GM21390 (cell line): ENCODE results near the gene KRTAP27-1.

Source experiments
- ATAC-seq: cut with Tn5 transposase; IDR thresholded peaks from one replicate; pipeline ENCODE4 v1.9.1; 2021; ENCODE audit not compliant: unreplicated experiment

Gene KRTAP27-1, protein sequence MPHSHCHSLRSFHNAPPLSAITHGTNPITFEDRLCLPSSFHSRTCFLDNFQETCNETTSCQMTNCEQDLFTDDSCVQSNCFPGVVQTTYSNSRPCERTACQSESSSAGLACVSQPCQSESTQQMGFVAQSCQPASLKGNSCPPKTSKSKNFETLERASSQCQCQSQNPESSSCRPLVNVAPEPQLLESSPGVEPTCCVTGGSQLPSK

DNA sequence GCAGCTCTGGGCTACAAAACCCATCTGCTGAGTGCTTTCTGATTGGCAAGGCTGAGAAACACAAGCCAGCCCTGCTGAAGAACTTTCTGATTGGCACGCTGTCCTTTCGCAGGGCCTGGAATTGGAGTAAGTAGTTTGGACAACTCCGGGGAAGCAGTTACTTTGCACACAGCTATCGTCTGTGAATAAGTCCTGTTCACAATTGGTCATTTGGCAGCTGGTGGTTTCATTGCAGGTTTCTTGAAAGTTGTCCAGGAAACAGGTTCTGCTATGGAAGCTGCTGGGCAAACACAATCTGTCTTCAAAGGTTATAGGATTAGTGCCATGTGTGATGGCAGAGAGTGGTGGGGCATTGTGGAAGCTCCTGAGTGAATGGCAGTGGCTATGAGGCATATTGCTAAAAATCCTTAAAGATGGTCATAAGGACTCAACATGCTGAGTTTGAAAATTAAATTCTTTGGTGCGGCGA, at the start of gene KRTAP27-1:
TSS of gene KRTAP27-1 (minus strand) at position 419 of the 469 bp plus-strand sequence. CDS start at position 393, 26 bp downstream.
- ATAC-seq, result no peak

DNA sequence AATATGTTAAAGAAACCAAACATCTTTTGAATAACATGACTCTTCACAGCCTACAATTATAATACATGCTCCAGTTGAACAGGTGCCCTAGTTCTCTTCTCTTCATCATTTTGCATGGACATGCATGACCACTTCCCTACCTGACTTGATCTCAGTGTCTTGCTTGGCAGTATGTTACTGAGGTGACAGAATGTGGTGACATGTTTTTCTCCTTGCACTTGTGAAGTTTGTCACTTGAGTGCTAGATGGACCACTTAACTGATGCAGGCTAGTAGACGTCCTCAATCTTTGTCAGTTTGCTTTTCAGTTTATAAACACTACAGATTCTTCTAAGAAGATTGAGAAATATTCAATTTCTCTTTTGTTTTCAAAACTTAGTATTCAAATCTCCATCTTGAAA, 44.7 kb upstream of the KRTAP27-1 start:
- no peak for ATAC-seq

DNA sequence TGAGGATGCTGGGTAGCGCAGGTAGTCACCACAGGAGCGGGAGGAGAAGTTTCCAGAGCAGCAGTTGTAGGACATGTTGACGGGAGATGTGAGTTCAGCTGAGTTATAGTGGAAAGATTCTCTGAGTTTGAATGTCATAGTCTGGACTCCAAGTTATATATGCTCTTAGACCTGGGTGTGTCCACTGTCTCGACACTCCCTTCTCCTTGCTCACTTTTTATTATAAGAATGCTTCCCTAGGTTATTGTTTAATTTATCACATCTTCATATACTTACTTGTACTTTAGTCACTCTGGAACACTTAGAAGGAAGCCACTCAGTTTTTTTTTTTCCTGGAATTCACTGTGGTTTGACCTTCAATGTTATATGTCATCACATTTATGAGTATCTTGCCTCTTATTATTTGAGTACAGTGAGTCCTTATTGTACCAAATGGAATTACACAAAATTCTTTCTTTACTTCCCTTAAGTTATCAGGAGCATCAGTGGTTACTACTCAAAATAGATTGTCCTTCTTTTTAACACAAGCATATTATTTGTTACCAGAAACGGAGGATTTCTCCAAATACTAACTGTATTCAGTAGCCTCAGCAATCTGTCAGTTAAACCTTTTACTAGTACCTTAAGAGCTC, 34.8 kb upstream of the KRTAP27-1 start, which contains the start of gene KRTAP13-2:
TSS of gene KRTAP13-2 (minus strand) at position 133 of the 632 bp plus-strand sequence. CDS start at position 75, 58 bp downstream.
- no peak for ATAC-seq

DNA sequence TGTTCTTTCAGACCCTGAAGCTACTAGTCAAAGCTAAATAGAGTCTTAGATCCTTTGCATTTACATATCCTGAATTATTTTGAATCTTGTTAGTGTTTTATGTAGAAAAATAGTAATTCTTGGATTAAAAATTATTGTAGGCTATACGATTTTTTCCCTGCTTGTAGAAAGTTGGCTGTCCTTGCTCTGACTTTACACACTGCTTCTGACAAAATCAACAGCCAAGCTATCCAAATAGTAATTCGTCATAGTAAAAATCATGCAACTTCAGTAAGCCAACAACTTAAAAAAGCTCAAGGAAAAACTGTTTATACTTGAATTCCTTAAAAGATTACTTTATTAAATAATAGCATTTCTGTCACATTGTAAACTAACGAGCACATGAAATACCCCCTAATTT, 18.4 kb upstream of the KRTAP27-1 start:
- no peak for ATAC-seq

DNA sequence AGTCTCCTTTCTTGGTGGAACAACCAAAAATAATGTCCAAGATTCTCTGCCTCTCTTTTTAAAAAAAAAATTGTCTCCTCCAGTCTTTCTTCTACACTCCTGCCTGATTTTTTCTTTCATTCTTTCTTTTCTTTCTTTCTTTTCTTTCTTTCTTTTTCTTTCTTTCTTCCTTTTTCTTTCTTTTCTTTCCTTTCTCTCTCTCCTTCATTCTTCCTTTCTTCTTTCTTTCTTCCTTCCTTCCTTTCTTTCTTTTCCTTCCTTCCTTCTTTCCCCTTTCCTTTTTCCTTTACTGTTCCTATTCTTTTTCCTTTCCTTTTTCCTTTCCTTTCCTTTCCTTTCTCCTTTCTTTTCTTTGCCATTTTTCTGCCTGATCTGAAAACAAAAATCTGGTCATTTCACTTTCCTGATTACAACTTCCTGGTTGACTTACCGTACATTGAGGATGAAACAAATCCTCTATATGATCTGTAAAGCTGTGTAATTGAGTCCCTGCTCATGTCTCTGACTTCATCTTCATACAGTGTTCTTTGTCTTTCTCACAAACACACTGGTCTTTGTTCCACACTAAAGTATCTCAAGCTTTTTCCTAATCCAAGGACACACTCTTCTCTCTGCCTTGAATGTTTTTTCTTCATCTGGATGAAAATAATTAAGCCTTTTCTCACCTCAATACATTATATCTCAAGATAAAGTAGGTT, 17.0 kb upstream of the KRTAP27-1 start:
- ATAC-seq, result no peak

DNA sequence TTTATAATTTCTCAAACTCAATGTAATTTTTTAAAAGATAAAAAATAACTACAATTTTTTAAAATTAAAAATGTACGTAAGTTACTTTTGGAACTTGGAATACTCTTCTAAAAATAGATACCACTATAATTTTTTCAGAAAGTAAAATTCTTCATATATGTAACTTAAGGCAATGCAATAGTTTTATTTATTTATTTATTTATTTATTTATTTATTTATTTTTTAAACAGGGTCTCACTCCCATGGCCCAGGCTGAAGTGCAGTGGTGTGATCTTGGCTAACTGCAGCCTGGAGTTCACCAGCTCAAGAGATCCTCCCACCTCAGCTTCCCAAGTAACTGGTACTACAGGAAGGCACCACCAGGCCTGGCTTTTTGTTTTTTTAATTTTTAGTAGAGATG, 14.0 kb upstream of the KRTAP27-1 start:
- ATAC-seq, result no peak

DNA sequence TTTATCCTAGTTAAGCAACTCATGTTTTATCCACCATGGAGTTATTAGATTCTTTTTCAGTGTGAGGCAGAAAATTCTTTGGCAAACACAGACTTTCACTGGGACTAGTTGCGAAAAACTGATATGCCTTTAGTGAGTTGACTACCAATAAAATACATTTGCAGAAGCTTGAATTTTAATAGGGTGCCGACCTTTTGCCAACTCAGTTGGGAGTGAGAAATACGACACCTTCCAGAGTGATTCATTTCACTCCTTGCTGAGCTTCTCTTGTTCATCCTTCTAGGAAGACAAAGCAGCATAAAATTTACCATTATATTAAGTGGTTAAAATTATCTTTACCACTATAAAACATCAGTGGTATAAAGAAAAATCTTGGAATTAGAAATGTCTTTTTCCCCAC, 12.1 kb upstream of the KRTAP27-1 start:
- ATAC-seq, result no peak

DNA sequence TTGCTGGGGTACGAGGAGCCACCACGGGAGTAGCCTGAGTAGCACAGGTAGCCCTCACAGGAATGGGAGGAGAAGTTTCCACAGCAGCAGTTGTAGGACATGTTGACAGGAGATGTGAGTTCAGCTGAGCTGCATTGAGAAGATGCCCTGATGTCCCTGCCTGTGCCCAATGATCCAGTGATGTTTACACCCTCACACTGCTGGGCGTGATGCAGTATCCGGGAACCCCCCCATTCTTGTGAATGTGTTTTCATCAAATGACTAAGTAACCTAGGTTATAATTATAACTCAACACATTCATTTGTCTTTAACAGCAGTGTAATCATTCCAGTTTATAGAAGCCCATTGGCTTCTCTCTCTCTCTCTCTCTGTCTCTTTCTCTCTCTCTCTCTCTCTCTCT, 11.0 kb upstream of the KRTAP27-1 start, which contains the start of gene KRTAP23-1:
TSS of gene KRTAP23-1 (minus strand) at position 101 of the 400 bp plus-strand sequence. CDS start at position 101, 0 bp downstream.
- no peak for ATAC-seq

DNA sequence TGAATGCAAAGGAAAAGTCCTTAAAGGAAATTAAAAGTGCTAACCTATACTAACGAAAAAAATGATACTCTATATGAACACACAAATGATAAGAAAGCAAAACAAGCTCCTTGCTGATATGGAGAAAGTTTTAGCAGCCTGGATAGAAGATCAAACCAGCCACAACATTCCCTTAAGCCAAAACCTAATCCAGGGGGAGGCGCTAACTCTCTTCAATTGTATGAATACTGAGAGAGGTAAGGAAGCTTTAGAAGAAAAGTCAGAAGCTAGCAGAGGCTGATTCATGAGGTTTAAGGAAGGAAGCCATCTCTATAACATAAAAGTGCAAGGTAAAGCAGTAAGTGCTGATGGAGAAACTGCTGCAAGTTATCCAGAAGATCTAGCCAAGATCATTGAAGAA, 7.5 kb upstream of the KRTAP27-1 start:
- no peak for ATAC-seq

DNA sequence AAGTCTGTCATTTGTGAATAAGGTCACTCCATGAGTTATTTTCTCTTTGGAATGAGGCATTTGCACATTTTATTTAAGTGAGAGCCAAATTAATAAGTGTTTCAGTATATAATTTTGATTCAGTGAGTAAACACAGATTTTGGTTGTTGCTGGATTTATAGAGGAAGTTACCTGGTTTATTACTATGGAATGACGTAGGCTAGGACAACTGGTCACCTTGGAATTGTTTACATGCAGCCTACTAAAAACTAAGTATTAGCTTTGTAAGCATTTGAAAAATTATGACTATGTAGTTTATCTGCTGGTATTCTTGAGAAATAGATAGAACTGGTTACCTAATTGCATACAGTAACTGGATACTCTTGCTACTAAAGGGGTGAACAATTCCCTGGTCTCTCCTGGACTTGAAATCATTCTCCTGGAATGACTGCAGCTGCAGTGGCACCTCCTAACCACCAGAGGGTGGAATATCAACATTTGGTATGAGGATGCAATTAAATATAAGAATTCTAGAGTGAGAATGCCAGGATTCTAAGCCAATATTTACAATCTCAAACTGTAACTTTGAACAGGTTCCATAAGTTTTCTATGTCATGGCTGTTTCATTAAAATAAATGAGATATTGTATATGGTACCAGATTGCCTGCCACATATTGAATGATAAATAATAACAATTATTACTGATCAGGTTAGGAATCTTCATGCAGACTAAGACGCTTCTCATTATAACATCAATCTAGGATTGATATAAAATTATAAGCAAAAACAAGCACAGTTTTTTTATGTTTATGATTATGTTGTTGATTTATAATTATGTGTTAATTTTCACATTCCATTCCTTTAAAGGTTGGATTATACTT, 3.5 kb upstream of the KRTAP27-1 start:
- no peak for ATAC-seq

DNA sequence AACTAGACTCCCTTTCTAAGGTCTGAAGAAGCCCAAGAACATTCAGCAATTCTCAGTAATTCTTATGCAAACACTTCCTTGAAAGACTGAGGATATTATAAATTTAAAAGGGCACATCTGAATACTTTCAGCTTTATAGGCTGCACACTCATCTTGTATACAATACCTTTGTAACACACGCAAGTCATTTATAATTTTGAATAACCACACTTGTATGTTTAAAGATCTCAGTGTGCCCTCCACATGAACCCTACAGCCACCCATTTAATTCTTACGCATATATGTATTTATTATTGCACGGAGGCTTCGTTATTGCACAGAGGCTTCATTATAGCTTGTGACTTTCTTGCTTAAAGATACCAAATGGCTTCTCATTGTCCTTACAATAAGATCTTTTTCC, 1.2 kb upstream of the KRTAP27-1 start:
- ATAC-seq, result no peak

DNA sequence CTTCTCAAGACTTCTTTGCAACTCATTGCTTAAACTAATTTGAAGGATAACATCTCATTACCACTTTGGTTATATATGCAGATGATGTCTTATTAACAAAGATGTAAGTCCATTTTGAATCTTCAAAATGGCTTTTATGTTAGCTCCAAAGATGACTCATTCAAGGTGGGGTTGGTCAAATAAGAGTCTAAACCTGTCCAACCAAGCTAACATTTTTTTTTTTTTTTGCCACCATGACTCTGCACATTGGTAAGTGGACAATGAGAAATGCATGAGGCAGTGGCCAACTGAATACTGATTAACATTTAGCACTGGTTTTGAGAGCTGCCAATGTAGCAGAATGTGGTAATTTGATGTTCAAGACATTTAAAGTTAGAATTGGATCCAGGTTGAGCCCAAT, 278 bp upstream of the KRTAP27-1 start:
- ATAC-seq, result no peak

DNA sequence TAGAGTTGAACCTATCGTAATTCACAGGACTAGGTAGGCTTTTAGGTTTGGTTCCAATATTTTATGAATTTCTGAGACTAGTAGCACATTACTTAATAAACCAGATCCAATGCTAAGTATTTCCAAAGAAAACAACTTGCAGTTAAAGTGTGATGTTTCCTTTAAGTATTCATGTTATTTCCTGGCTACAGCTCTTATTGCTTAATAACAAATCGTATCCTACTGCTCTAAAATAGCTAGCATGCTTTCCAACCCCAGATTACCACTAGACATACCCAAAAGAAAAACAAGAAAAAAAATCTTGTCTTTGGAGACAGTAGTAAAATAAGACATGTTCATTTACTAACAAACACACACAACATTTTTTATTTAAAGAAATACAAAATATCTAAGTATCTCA, 898 bp downstream of the KRTAP27-1 start:
- ATAC-seq, result no peak

DNA sequence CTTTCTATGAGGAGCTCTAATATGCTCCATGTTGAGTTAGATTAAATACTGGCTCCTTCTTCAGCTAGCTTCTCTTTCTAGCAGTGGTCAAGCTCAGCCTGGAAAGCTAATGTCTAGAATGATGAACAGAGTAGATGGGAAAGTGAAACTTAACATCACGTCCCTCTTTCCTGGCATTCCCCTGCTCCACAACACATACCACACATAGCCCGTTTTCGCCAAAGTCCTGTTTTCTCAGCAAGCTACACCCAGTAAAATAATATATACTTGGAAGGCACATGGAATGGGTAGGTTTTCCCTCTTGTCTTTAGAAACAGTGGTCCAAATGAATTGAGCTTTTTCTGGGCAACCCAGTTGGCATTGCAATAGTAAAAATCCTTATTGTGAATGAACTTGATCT, 3.8 kb downstream of the KRTAP27-1 start:
- ATAC-seq, result no peak

DNA sequence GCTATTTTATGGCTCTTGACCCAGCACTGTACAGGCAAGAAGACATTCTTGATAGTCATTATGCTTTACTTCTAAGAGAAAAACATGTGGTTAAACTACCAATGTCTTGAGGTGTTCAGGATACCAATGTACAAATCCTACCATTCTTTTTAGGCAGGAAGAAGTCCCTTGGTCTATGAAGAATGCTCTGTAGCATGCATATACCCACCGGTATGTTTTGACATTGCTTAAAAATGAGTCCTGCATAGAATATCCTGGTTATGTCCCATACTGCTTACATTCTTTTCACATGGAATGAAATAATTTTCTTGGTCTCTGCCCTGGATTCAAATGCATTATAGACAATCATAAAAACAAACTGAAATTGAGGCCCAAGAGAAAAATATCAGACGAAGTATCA, 4.8 kb downstream of the KRTAP27-1 start:
- ATAC-seq, result no peak

DNA sequence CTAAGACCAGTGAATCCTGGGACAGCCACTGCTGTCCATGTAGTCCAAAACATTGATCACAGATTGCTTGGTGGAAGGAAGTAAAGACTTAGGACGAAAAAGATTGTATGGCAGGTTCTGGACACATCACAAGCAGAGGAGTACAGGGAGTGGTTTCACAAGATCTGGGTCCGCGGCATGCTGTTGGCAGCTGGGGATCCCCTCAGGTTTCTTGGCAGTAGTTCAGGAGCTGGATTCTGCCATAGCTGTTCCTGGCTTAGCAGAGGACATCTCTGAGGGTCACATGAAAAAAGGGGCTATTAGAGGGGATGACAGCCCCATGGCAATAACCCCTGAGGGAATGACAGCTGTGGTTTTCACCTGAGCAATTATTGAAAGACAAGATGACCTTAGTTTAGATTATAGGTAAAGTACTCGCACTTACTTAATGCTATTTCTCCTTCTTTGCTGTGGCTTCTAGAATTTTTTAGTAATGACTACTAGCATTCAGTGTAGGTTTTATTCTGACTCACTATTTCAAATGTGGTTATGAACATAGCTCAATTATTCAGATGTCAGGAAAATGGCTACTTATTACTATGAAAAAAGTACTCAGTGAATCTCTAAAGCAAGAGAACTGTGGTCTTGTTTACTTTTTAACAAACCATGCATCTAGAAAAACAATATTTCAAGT, 8.2 kb downstream of the KRTAP27-1 start:
- ATAC-seq, result no peak

DNA sequence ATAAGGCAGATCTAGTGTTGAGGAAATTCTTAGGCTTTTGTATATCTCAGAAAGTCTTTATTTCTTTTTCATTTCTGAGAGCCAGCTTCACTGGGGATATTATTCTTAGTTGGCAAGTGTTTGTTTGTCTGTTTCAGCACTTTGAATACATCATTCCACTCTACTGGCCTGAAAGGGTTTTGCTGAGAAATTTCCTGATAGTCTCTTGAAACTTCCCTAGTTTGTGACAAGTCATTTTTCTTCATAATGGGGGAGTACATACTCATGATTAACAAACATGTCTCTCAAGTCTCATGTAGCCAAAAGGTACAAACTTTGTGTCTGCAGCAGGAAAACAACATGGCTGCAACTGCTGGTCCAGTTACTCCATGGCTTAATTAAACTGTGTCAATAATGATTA, 11.1 kb downstream of the KRTAP27-1 start:
- no peak for ATAC-seq

DNA sequence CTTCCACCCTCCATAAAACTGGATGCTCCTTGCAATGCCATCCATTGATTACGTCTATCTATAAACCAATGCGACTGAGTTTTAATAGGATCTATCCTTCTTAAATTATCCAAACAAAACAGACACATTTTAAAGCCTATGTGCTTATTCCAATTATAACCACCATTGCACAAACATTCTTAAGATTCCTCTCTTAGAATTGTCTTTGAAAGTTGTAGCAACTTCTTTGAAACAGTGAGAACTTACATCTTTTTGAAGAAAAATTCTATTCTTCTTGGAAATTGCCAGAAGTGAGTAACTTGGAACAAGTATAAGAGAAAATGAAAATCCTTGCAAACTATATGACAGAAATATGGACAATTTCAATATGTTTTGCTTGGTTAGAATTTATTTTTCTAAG, 17.3 kb downstream of the KRTAP27-1 start, which contains the start of gene KRTAP26-1:
TSS of gene KRTAP26-1 (minus strand) at position 101 of the 400 bp plus-strand sequence. CDS start 280 bp downstream, outside the sequence.
- ATAC-seq, result no peak

DNA sequence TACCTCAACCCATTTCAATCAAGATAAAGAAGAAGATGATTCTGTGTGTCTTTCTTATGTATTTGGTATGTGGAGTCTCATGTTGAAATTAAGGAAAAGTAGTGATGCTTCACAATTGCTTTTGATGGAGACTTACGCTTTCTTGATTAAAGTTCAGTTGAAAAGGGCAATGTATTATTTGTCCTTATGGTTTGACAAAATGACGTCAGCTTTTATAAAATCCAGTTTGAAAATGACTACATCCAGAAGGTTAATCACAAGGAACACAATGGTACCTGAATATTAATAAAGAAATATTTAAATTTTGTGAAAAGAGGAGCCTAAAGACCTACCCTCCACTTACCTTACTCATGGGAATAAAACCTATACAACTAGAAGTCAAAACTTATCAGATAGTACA, 21.8 kb downstream of the KRTAP27-1 start:
- ATAC-seq, result no peak

DNA sequence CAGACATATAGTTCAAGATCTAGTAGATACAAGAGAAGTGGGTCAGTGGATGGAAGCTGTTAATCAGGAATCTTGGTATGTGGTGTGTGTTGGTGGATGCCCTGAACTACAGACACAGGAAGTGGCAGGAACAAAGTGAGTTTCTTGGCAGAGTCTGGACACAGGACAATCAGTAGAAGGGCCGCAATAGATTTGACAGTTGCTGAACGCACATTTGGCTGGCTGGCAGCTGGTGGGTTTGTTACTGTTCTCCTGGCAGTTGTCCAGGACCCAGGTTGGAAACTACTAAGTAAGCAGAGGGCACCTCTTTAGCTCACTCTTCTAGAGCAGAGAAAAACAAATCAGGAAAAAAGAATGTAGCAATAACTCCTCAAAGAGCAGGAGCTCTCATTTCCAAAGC, 30.6 kb downstream of the KRTAP27-1 start:
- ATAC-seq, result no peak
